NCI-H2196 treated with DMSO at 0.1 percent for 48 hours (cell line): ENCODE data around the gene SLC30A2.
"Not testable (repeated sequence)": the region's sequence is repeated elsewhere in the genome, so short reads cannot be mapped to it uniquely, and the experiment has no call there.

Source experiments
- DNase-seq: peaks from one replicate; lab custom pipeline; 2025; ENCODE audit not compliant: unreplicated experiment; lab: John Stamatoyannopoulos, UW

SLC30A2 gene

GRCh38 chr1:26045722-26046245 is at the start of gene SLC30A2:
TSS of gene SLC30A2 (minus strand) at chr1:26046118. CDS start at chr1:26045896, 222 bp downstream.
- no peak for DNase-seq

GRCh38 chr1:26094677-26095383 is 48.9 kb upstream of the SLC30A2 start:
- no peak for DNase-seq

GRCh38 chr1:26094076-26094669 is 48.3 kb upstream of the SLC30A2 start:
- DNase-seq: no peak

GRCh38 chr1:26093569-26093968 is 47.7 kb upstream of the SLC30A2 start:
- not testable (repeated sequence) for DNase-seq

- DNase-seq: no peak
Observed at GRCh38 chr1:26092422-26092821, 46.5 kb upstream of the SLC30A2 start.

GRCh38 chr1:26090893-26091292 is 45.0 kb upstream of the SLC30A2 start:
- DNase-seq: no peak

GRCh38 chr1:26089125-26089524 is 43.2 kb upstream of the SLC30A2 start:
- no peak for DNase-seq

- DNase-seq: no peak
Observed at GRCh38 chr1:26084844-26085243, 38.9 kb upstream of the SLC30A2 start.

- DNase-seq: no peak
Observed at GRCh38 chr1:26084091-26084561, 38.2 kb upstream of the SLC30A2 start.

GRCh38 chr1:26083208-26083607 is 37.3 kb upstream of the SLC30A2 start:
- DNase-seq: no peak

- no peak for DNase-seq
Observed at GRCh38 chr1:26082020-26082350, 36.1 kb upstream of the SLC30A2 start.

- DNase-seq: no peak
Observed at GRCh38 chr1:26081267-26082019, 35.5 kb upstream of the SLC30A2 start.

GRCh38 chr1:26079960-26080814 is 34.3 kb upstream of the SLC30A2 start:
- no peak for DNase-seq

- no peak for DNase-seq
Observed at GRCh38 chr1:26079178-26079563, 33.3 kb upstream of the SLC30A2 start.

GRCh38 chr1:26078286-26079177 is 32.6 kb upstream of the SLC30A2 start:
- DNase-seq: no peak

GRCh38 chr1:26077524-26077923 is 31.6 kb upstream of the SLC30A2 start:
- no peak for DNase-seq

- no peak for DNase-seq
Observed at GRCh38 chr1:26075421-26076144, 29.7 kb upstream of the SLC30A2 start.

GRCh38 chr1:26072305-26072704 is 26.4 kb upstream of the SLC30A2 start:
- DNase-seq: peak; percentile 52

GRCh38 chr1:26070963-26071342 is 25.0 kb upstream of the SLC30A2 start:
- no peak for DNase-seq
